K562 (cell line): ENCODE results near the gene GAPDH. TPM values are rescaled to one million over a fixed set of nuclear protein-coding genes. Genes with fewer than 3 reads are reported as not detected.

Experiments
- GABPA ChIP-seq: fragments of 200-800 bp; sonication (Bioruptor generic); conservative IDR thresholded peaks from 2 replicates; pipeline ENCODE4 v1.6.1; 2016; ENCODE audit warnings: low read depth, missing genetic modification characterization, missing compliant biosample characterization
- GABPB2 ChIP-seq: fragments of 250-450 bp; sonication (Bioruptor Pico); conservative IDR thresholded peaks from 2 replicates; pipeline ENCODE4 v1.5.1; 2021; ENCODE audit warnings: mild to moderate bottlenecking
- HDAC3 ChIP-seq: fragments of 450-650 bp; IDR thresholded peaks from 2 replicates; pipeline ENCODE4 v1.6.1; 2018; ENCODE audit warnings: borderline replicate concordance, mild to moderate bottlenecking, moderate library complexity; ENCODE audit not compliant: partially characterized antibody
- KAT2B ChIP-seq: IDR thresholded peaks from one replicate; pipeline ENCODE4 v1.6.1; 2012; ENCODE audit warnings: low read depth, mild to moderate bottlenecking, control low read depth, inconsistent platforms, low read length, moderate library complexity
- NFRKB ChIP-seq: fragments of 450-650 bp; IDR thresholded peaks from 2 replicates; pipeline ENCODE4 v1.6.1; 2016; ENCODE audit warnings: low read depth
- NFYB ChIP-seq: IDR thresholded peaks from 2 replicates; pipeline ENCODE4 v1.6.1; 2011; ENCODE audit warnings: mild to moderate bottlenecking, moderate library complexity; ENCODE audit not compliant: insufficient read length; ENCODE audit errors: extremely low read depth
- PHF21A ChIP-seq: fragments of 450-650 bp; IDR thresholded peaks from 2 replicates; pipeline ENCODE4 v1.6.1; 2017; ENCODE audit warnings: low read depth, borderline replicate concordance
- PHF8 ChIP-seq: fragments of 200-600 bp; sonication (generic); IDR thresholded peaks from 2 replicates; pipeline ENCODE4 v1.6.1; 2012; ENCODE audit warnings: mixed run types, mild to moderate bottlenecking, inconsistent platforms, low read length, moderate library complexity, borderline replicate concordance
- POLR2G ChIP-seq: fragments of 200-400 bp; formaldehyde crosslinking; IDR thresholded peaks from 2 replicates; pipeline ENCODE4 v1.6.1; 2017; ENCODE audit warnings: low read depth, mild to moderate bottlenecking, antibody characterized with exemption, low read length, moderate library complexity
- SMARCE1 ChIP-seq: fragments of 450-650 bp; IDR thresholded peaks from 2 replicates; pipeline ENCODE4 v1.7.1; 2016; ENCODE audit warnings: mild to moderate bottlenecking
- SREBF2 ChIP-seq: sonication (generic); formaldehyde crosslinking; IDR thresholded peaks from 2 replicates; pipeline ENCODE4 v1.4.0; 2020; ENCODE audit warnings: mild to moderate bottlenecking, missing genetic modification reagents
- ZNF583 ChIP-seq: fragments of 250-450 bp; sonication (Bioruptor Pico); IDR thresholded peaks from 2 replicates; pipeline ENCODE4 v1.4.0; 2020
- ZNF717 ChIP-seq: fragments of 250-450 bp; sonication (Bioruptor Pico); IDR thresholded peaks from 2 replicates; pipeline ENCODE4 v1.5.0; 2021
- ZNF780A ChIP-seq: fragments of 250-450 bp; sonication (Bioruptor Pico); IDR thresholded peaks from 2 replicates; pipeline ENCODE4 v1.5.0; 2021; ENCODE audit warnings: mild to moderate bottlenecking
- polyA plus RNA-seq, 8 experiments: library from polyadenylated mRNA; depleted of rRNA in 4 of 8; stranded (reverse) in 5 of 8; unstranded in 3 of 8; fragments of >200 nt; fragmentation: Nextera tagmentation in 2 of 8; fragmentation: Illumina TruSeq in 1 of 8; extraction: Ambion mirVana in 2 of 8; extraction: Trizol in 1 of 8; gene quantifications; 2 replicates each; pipeline versions ENCODE4 v1.2.1 to v1.2.3, GENCODE V29; 2011 to 2014; ENCODE audit warnings: inconsistent platforms in 1 of 8, missing spikeins in 1 of 8
- total RNA-seq, 7 experiments: library from RNA; depleted of rRNA in 6 of 7; stranded (reverse); fragments of >200 nt in 6 of 7; fragmentation: Illumina TruSeq in 2 of 7; extraction: Trizol in 2 of 7; gene quantifications; 2 replicates each; pipeline versions ENCODE4 v1.2.1 to v1.2.3, GENCODE V29; 2011 to 2021; ENCODE audit warnings: low replicate concordance in 1 of 7
- TF ChIP-seq, protein P1 (sequence below): fragments of 250-450 bp; sonication (Bioruptor Pico); IDR thresholded peaks from 2 replicates; pipeline ENCODE4 v1.4.0; 2020; ENCODE audit warnings: mild to moderate bottlenecking, moderate library complexity
- TF ChIP-seq, protein P2 (sequence below), 2 experiments: fragments of 450-650 bp in 1 of 2; IDR thresholded peaks; 2 replicates each; pipeline ENCODE4 v1.6.1; 2011 to 2017; ENCODE audit warnings: low read depth in 2 of 2, antibody characterized with exemption in 1 of 2, borderline replicate concordance in 1 of 2, low read length in 1 of 2, mild to moderate bottlenecking in 1 of 2, mixed read lengths in 1 of 2; ENCODE audit not compliant: control insufficient read depth in 1 of 2
- TF ChIP-seq, protein P3 (sequence below): IDR thresholded peaks from 3 replicates; pipeline ENCODE4 v1.6.1; 2011; ENCODE audit warnings: borderline replicate concordance, mild to moderate bottlenecking, moderate library complexity; ENCODE audit not compliant: insufficient read length; ENCODE audit errors: extremely low read depth
- TF ChIP-seq, protein P4 (sequence below): fragments of 250-450 bp; sonication (Bioruptor Pico); IDR thresholded peaks from 2 replicates; pipeline ENCODE4 v1.9.0; 2021; ENCODE audit warnings: mild to moderate bottlenecking

GAPDH gene
- total and polyA plus RNA-seq, 9 of the 15 experiments (the other 6 are each of a cell fraction or from before 2014, with no cell fraction given), result 2,206 to 6,793 (median 4,217) TPM

DNA sequence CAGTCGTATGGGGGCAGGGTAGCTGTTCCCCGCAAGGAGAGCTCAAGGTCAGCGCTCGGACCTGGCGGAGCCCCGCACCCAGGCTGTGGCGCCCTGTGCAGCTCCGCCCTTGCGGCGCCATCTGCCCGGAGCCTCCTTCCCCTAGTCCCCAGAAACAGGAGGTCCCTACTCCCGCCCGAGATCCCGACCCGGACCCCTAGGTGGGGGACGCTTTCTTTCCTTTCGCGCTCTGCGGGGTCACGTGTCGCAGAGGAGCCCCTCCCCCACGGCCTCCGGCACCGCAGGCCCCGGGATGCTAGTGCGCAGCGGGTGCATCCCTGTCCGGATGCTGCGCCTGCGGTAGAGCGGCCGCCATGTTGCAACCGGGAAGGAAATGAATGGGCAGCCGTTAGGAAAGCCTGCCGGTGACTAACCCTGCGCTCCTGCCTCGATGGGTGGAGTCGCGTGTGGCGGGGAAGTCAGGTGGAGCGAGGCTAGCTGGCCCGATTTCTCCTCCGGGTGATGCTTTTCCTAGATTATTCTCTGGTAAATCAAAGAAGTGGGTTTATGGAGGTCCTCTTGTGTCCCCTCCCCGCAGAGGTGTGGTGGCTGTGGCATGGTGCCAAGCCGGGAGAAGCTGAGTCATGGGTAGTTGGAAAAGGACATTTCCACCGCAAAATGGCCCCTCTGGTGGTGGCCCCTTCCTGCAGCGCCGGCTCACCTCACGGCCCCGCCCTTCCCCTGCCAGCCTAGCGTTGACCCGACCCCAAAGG is 804 bp downstream of the GAPDH start (continued):
- TF ChIP-seq, protein P1, sequence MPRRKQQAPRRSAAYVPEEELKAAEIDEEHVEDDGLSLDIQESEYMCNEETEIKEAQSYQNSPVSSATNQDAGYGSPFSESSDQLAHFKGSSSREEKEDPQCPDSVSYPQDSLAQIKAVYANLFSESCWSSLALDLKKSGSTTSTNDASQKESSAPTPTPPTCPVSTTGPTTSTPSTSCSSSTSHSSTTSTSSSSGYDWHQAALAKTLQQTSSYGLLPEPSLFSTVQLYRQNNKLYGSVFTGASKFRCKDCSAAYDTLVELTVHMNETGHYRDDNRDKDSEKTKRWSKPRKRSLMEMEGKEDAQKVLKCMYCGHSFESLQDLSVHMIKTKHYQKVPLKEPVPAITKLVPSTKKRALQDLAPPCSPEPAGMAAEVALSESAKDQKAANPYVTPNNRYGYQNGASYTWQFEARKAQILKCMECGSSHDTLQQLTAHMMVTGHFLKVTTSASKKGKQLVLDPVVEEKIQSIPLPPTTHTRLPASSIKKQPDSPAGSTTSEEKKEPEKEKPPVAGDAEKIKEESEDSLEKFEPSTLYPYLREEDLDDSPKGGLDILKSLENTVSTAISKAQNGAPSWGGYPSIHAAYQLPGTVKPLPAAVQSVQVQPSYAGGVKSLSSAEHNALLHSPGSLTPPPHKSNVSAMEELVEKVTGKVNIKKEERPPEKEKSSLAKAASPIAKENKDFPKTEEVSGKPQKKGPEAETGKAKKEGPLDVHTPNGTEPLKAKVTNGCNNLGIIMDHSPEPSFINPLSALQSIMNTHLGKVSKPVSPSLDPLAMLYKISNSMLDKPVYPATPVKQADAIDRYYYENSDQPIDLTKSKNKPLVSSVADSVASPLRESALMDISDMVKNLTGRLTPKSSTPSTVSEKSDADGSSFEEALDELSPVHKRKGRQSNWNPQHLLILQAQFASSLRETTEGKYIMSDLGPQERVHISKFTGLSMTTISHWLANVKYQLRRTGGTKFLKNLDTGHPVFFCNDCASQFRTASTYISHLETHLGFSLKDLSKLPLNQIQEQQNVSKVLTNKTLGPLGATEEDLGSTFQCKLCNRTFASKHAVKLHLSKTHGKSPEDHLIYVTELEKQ (CRISPR knock-in tag), result no peak
- TF ChIP-seq ZNF717, result no peak
- no peak for TF ChIP-seq ZNF583
- TF ChIP-seq POLR2G, result peak; percentile 69
- TF ChIP-seq, protein P2, sequence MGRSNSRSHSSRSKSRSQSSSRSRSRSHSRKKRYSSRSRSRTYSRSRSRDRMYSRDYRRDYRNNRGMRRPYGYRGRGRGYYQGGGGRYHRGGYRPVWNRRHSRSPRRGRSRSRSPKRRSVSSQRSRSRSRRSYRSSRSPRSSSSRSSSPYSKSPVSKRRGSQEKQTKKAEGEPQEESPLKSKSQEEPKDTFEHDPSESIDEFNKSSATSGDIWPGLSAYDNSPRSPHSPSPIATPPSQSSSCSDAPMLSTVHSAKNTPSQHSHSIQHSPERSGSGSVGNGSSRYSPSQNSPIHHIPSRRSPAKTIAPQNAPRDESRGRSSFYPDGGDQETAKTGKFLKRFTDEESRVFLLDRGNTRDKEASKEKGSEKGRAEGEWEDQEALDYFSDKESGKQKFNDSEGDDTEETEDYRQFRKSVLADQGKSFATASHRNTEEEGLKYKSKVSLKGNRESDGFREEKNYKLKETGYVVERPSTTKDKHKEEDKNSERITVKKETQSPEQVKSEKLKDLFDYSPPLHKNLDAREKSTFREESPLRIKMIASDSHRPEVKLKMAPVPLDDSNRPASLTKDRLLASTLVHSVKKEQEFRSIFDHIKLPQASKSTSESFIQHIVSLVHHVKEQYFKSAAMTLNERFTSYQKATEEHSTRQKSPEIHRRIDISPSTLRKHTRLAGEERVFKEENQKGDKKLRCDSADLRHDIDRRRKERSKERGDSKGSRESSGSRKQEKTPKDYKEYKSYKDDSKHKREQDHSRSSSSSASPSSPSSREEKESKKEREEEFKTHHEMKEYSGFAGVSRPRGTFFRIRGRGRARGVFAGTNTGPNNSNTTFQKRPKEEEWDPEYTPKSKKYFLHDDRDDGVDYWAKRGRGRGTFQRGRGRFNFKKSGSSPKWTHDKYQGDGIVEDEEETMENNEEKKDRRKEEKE (IDR thresholded peaks at IDR 0.05; ENCODE audit: borderline replicate concordance in 1 of 2, control insufficient read depth in 1 of 2, low read depth in 2 of 2, low read length in 1 of 2), result 0 out of 4 replicates have a peak, but pooled peaks of 1 of the 2 experiments have one; percentile 16
- TF ChIP-seq, protein P3, sequence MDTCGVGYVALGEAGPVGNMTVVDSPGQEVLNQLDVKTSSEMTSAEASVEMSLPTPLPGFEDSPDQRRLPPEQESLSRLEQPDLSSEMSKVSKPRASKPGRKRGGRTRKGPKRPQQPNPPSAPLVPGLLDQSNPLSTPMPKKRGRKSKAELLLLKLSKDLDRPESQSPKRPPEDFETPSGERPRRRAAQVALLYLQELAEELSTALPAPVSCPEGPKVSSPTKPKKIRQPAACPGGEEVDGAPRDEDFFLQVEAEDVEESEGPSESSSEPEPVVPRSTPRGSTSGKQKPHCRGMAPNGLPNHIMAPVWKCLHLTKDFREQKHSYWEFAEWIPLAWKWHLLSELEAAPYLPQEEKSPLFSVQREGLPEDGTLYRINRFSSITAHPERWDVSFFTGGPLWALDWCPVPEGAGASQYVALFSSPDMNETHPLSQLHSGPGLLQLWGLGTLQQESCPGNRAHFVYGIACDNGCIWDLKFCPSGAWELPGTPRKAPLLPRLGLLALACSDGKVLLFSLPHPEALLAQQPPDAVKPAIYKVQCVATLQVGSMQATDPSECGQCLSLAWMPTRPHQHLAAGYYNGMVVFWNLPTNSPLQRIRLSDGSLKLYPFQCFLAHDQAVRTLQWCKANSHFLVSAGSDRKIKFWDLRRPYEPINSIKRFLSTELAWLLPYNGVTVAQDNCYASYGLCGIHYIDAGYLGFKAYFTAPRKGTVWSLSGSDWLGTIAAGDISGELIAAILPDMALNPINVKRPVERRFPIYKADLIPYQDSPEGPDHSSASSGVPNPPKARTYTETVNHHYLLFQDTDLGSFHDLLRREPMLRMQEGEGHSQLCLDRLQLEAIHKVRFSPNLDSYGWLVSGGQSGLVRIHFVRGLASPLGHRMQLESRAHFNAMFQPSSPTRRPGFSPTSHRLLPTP, result no peak
- TF ChIP-seq KAT2B, result no peak
- TF ChIP-seq SMARCE1, result no peak
- no peak for TF ChIP-seq ZNF780A (CRISPR knock-in tag)
- TF ChIP-seq PHF21A, result peak; percentile 69; the same call in 1 of the 2 replicates
- TF ChIP-seq, protein P4, sequence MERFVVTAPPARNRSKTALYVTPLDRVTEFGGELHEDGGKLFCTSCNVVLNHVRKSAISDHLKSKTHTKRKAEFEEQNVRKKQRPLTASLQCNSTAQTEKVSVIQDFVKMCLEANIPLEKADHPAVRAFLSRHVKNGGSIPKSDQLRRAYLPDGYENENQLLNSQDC (CRISPR knock-in tag), result no peak
- TF ChIP-seq NFYB, result no peak
- no peak for TF ChIP-seq SREBF2
- no peak for TF ChIP-seq NFRKB
- no peak for TF ChIP-seq GABPB2 (CRISPR knock-in tag)
- TF ChIP-seq GABPA (tag), result no peak
- no peak for TF ChIP-seq HDAC3
- TF ChIP-seq PHF8, result no peak
